GM12891 (cell line): Measurements from ENCODE around the gene CASP8AP2.

Experiments
- DNase-seq: peaks from one replicate; pipeline ENCODE4 v3.0.0; 2011; ENCODE audit warnings: low spot score; ENCODE audit not compliant: insufficient read length
- FAIRE-seq: peaks from 2 replicates; lab custom pipeline; 2011; peaks lifted over from hg19 to GRCh38; lab: Jason Lieb, UNC
- PAX5 ChIP-seq: IDR thresholded peaks from 2 replicates; pipeline ENCODE4 v1.6.1; 2011; ENCODE audit warnings: low read length, moderate library complexity, mild to moderate bottlenecking; ENCODE audit not compliant: insufficient read depth, severe bottlenecking
- POLR2A ChIP-seq: IDR thresholded peaks from 2 replicates; pipeline ENCODE4 v1.6.1; 2011; ENCODE audit warnings: low read depth, low read length, control low read depth
- POLR2AphosphoS5 ChIP-seq: IDR thresholded peaks from 2 replicates; pipeline ENCODE4 v1.6.1; 2011; ENCODE audit warnings: low read depth, low read length, control low read depth
- POU2F2 ChIP-seq: IDR thresholded peaks from 2 replicates; pipeline ENCODE4 v1.6.1; 2011; ENCODE audit warnings: low read depth, mild to moderate bottlenecking, control low read depth, low read length, moderate library complexity
- SPI1 ChIP-seq: IDR thresholded peaks from 2 replicates; pipeline ENCODE4 v1.6.1; 2011; ENCODE audit warnings: low read depth, low read length, control low read depth
- TAF1 ChIP-seq: IDR thresholded peaks from 2 replicates; pipeline ENCODE4 v1.6.1; 2011; ENCODE audit warnings: low read depth, low read length, control low read depth

Gene CASP8AP2

DNA sequence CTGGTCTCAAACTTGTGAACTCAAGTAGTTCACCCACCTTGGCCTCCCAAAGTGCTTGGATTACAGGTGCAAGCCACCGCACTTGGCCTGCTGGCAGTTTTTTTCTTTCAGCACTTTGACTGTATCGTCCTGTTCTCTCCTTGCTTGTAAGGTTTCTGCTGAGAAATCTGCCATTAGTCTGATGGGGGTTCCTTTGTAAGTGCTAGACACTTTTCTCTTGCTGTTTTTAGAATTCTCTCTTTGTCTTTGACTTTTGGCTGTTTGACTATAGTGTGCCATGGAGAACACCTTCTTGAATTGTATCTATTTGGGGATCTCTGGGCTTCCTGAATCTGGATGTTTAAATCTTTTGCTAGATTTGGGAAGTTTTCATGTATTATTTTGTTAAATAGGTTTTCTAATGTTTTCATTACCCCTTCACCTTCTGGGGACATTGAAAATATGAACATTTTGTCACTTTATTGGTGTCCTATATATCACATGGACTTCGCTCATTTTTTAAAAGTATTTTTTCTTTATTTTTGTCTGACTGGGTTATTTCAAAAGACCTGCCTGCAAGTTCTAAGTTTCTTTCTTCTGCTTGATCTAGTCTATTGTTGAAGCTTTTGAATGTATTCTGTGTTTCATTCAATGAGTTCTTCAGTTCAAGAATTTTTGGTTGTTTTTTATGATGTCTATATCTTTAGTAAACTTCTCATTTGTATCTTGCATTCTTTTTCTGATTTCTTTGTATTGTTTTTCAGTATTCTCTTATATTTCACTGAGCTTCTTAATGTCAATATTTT is 86.6 kb downstream of the CASP8AP2 start:
- DNase-seq (no peak), FAIRE-seq (no peak)
- TF ChIP-seq POLR2AphosphoS5 (no peak), TAF1 (no peak), POU2F2 (no peak)

DNA sequence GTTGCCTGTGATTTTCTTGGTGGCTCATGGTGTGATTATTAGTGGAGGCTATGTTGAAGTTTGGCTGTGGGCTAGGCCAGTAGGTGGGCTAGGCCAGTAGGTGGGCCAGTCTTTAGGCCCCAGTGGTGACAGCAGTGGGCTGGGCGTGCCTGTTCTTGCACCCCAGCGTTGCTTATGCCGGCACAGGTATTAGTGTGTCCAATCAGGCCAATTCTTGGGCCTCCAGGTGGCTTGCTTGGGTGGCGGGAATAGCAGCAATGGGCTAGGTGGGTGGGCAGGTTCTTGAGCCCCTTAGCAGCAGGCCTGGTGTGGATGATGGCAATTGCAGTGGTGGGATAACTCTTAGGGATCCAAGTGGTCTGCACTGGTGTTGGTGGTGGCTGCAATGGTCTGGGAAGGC is 87.5 kb downstream of the CASP8AP2 start:
- TF ChIP-seq POLR2AphosphoS5 (no peak), TAF1 (no peak), POU2F2 (no peak), PAX5 (no peak), SPI1 (no peak), POLR2A (no peak)
- FAIRE-seq, result no peak
- DNase-seq, result no peak

- no peak for DNase-seq
- FAIRE-seq, result no peak
- TF ChIP-seq POU2F2 (no peak), PAX5 (no peak)
Observed at GRCh38 chr6:89917801-89918366, 88.2 kb downstream of the CASP8AP2 start.
